Uterus (tissue), 2 donors: ENCODE measurements around the gene CDH4.

Experiments used
- CTCF ChIP-seq, 4 experiments: fragments of 200-600 bp in 2 of 4; fragments of 450-650 bp in 2 of 4; sonication (generic) in 2 of 4; IDR thresholded peaks; one replicate each; pipeline ENCODE4 v1.5.1; 2016 to 2019; ENCODE audit warnings: antibody characterized with exemption in 4 of 4, mild to moderate bottlenecking in 2 of 4, moderate library complexity in 1 of 4
- POLR2A ChIP-seq, 2 donors: fragments of 450-650 bp; IDR thresholded peaks; one replicate each; pipeline ENCODE4 v1.6.1; 2016; ENCODE audit warnings: antibody characterized with exemption in 2 of 2, mild to moderate bottlenecking in 1 of 2, moderate library complexity in 1 of 2

- TF ChIP-seq CTCF (IDR thresholded peaks at IDR 0.05) (no peak), POLR2A (IDR thresholded peaks at IDR 0.05) (no peak)
Measured at GRCh38 chr20:61691978-61692377, 439.9 kb downstream of the CDH4 start.
